Inflammatory macrophage (primary cell): Measurements from ENCODE around the gene EHBP1.

Source experiments
- DNase-seq, 2 donors: peaks; one replicate each; pipeline ENCODE4 v3.0.0-alpha.2; 2020 to 2022

EHBP1 gene

DNA sequence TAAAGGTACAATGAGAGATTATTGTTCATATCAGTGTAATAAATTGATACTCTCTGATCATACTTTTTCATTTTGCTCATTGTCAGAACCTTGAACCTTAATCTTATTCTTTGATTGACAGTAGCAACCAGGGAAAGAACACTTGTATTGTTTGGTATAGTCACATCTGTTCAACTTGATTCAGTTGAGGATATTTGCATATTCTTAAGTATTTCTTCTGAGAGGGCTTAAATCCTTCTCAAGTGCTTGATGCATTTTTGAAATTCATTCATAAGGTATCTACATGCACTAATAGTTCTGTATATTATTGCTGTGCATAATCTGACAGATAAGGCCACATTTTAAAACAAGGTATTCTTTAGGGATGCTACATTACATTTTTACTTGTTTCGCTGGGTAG lies 118.9 kb downstream of the EHBP1 start:
- DNase-seq = no peak

DNA sequence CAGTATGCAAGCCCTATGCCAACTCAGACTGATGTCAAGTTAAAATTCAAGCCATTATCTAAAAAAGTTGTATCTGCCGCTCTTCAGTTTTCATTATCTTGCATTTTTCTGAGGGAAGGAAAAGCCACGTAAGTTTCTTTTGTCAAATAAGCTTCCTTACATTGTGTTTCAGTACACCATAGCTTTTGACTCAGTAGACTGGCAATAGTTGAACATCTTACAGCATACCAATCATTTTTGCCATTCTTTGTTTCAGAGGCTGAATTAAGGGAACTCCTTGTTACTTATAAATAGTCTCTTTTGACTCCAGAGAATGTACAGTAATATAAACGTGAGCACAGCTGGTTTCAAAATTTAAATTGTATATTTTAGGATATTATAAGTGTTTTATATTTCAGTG lies 120.6 kb downstream of the EHBP1 start:
- DNase-seq = no peak

DNA sequence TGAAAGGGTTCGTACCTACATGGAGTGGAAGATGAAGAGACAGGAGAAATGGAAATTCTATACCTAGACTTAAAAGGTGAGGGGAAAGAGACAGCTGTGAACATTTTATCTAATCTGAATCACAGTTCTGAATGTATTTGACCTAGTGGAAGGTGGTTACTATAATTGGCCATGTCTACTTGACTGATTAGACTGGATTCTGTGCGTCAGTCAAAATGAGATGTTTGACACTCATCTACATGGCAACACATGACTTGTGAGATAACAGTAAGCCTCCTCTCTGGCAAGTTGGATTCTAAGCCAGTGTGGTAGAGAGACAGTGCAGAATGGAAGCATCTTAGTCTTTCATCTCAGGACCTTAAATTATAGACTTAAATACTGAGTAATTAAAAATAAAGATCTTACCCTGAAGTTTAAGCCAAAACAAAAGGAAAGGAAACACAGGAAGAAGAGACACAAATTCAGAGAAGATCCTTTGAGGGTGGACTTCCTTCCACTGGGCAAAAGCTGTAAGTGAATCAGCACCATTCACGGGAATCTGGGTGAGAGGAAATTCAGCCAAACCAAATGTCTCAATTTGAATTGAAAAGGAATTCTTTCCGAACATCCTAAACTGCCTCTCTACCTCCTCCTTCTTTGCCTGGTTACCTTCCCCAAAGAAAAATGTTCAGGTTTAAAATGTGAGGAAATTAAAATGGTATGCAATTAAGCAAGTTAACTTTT lies 121.6 kb downstream of the EHBP1 start:
- DNase-seq = no peak

DNA sequence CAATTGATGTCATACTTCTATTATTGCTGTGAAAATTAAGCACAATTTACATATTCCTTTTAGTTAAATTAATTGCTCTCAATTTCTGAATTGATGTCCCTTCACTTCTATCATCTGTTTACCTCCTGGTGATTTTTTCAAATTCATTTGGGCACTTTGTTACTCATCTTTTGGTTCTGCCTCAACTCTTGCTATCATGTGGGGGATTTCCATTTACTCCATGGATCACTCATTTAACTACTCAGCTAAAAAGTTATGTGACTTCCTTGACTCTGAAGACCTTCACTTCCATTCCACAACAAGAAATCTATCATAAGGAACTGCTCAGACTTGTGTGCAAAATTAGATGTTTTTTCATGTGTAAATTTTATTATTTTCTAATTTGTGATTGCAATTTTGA lies 126.2 kb downstream of the EHBP1 start:
- DNase-seq = no peak

DNA sequence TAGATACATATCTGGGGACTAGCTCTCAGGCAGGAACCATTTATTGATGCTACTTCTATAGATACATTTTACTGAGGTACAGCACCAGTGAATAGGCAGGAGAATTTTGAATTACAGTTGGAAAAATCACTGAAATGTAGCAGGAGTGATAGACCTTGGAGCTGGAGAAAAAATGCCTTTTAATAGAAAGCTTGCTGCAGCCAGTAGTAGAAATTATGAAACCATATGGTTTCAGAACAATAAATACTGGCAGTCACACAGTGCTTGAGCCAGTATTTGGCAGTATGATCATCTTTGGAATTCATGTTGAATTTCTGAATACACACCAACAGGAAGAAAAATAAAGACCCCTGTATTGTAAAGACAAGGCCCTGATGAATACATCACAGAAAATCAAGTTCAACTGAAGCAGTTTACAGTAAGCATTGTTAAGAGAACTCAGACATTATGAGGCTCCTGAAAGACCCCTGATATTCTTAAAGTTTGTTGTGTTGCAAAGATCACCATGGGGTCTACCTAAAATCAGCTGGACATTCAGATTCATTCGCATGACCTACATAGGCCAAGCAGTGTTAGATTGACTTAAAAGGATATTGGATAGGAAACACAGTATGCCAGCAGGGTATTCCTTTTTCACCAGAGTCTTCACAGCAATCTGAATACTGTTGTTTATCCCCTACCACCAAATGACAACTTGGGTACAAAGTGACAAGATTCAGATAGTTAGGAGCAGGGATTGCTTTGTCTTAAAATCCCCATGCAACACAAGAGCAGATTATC lies 139.0 kb downstream of the EHBP1 start:
- DNase-seq = no peak

DNA sequence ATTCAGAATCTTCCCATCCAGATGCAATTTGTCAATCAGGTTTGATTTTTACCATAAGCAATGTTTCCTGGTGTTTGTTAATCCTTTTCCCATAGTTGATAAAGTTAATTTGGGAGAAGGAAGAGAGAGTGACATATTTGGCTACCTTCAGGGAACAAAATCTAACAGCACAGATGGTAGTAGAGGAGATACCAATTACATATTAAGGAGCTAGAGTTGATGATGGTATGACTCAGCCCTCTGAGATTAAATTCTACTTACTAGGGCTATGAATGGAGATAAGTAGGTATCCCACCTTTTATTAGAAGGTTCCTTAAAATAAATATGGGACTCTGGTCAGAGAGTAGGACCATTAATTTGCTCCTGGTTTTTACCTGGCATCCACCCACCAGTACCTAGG lies 139.7 kb downstream of the EHBP1 start:
- DNase-seq = no peak

DNA sequence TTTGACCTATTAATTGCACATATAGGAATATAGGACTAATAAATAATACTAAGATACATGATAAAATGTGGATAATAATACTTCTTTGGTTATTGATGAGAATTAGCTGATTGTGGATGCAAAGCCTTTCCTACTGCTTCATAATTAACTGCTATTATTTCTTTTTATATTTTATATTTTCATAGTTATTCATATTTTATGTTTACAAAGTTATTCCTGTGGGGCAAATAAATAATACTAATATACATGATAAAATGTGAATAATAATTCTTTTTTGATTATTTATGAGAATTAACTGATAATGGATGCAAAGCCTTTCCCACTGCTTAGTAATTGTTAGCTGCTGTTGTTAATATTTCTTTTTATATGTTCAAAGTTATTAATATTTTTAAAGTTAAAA lies 146.7 kb downstream of the EHBP1 start:
- DNase-seq = no peak

DNA sequence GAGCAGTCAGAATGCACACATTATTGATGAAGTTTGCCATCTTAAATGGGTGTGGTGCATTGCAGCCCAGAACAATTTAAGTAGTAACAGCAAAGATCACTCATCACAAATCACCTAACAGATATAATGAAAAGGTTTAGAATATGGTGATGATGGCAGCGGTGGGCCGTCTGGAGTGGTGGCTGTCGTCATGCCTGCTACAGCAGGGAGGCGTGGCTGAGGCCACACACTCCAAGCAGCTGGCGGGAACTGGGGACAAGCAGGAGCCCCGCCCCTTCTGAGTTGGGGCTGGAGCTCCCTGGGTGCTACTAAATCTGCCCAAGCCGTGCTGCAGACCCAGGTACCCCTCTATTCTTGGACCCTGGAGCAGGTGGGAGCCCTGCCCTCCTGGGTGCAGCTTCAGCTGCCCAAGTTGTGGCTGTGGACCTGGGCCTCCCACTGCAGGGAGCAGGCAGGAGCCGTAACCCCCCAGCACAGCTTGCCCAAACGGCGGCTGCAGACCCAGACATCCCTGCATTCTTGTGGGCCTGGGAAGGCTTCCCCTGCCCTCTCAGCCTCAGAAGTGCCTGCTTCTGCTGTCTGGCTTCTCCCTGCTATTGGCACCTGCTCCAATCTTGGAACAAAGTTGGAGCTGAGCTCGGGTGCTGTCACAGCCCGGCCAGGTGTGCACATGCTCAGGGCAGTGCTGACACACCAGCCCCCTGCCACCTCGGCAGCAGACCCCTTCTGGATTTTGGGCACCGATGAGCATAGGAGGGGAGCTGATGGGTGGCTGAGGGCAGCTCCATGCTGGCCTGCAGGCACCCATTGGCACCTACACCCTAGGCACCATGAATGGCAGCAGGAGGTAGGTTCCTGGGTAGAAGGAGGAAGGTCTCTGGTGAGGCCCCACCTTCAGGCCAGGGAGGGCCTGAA lies 149.3 kb downstream of the EHBP1 start:
- DNase-seq = no peak

DNA sequence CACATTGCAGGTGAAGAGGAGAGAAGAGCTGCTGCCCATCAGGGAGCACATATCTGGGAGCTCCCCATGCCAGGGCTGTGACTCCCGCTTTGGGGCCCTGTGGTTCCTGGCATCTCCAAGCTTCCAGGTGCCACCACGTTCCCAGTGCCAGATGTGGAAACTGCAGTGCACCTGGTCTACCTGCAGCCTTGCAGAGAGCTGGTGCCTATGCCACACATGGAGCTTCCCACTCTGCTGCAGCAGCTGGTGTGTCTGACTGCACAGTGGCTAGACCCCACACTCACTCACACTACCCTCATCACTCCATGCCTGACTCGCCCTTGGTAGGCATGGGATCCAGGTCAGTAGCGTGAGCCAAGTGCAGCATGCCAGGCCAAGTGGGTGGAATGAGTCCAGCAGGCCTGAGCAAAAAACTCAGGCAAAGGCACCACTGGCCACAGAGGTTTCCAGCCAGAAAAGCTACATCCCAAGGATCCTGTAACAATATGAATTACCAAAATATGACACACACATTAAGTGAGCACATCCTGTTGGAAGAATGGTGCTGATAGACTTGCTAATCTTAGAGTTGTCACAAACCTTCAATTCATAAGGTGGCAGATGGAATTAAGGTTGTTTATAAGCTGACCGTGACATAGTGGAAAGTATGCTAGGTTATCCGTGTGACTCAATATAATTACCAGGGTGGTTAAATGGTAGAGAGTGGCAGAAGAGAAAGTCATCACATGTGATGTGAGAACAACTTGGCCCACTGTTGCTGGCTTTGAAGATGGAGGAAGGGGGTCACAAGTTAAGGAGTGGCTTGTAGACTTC lies 150.9 kb downstream of the EHBP1 start:
- no peak for DNase-seq

DNA sequence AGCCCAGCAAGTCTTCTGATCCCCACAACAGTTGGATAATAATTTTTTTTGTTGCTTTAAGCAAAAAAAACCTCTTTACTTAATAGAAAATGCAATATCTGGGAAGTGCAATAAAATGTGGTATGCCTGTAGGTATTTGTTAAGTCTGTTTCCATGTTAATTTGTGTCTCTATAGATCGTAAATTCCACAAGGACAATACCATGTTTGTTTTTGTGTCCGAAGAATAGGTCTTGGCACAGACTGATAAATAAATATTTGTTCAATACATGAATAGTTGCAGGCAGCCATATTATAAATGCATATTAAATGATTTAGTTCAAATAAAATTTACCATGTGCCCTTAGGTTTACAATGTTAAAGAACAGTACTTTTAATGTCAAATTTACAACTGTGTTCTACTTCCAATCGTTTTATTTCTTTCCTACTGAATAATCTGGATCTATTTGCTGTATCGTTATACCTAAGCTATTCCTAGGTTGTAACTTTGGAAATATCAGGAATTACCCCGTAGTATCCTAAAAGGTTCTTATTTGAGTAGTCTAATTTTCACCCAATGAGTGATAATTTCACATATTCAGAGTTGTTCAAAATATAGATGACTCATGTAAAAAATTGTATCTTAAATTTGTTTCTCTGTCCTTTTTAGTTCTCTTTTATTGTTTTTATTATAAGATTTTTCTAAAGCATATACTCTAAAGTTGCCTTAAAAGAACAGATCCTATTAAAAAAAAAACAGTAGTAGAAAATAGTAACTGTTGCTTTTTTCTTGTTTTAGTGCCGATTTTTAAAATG lies 151.8 kb downstream of the EHBP1 start:
- no peak for DNase-seq

DNA sequence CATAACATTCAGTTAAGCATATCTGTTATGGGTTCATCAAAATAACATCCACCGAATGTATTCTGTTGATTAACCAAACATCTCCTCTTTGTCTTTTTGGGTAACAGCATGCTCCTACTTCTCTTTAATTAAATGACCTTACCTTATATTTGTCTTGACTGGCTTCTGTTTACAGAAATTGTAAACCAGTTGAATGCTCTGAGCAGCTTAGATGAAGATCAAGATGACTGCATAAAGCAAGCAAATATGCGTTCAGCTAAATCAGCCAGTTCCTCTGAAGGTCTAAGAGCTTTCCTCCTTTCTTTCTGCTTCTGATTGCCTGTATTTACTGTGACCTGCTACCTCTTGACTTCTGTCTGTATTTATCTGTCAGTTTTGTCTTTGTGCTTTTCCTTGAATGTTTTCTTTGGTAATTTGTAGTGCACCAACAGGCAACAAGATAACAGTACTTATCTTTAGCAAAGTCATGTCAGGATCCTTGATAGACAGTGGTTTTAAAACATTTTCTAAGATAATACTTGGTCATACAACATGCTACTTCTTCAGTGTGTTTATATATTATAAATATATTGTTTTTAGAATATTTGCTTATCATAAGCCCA lies 152.8 kb downstream of the EHBP1 start:
- no peak for DNase-seq

DNA sequence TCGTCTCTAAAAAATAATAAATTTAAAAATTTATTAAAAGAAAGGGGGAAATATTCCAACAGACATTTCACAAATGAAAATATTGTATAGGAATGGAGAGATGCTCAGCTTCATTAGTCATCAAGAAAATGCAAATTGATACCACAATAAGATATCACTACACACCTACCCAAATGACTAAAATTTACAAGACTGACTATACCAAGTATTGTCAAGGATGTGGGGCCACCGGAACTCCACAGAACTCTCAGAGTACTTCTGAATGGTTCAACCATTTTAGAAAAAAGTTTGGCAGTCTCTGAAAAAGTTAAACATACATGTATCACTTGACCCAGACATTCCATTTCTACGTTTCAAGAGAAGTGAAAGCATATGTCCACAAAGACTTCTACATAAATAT lies 163.4 kb downstream of the EHBP1 start:
- no peak for DNase-seq

DNA sequence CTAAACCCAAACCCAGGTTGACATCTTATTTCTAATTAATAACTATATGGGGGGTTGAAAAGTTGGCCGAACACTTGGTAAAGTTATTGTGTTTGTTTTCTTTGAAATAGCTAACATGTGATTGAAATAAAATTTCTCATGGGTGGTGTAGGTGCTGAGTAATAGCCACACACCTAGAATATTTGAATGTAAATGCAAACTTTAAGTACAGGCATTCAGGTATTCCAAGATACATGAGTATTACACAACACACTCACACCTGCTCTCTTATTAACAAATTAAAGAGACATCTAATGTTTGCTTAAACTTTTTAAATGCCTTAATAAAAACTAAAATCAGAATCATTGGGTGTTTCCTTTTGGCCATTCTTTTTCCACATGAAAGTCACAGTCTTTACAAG lies 165.5 kb downstream of the EHBP1 start:
- no peak for DNase-seq

DNA sequence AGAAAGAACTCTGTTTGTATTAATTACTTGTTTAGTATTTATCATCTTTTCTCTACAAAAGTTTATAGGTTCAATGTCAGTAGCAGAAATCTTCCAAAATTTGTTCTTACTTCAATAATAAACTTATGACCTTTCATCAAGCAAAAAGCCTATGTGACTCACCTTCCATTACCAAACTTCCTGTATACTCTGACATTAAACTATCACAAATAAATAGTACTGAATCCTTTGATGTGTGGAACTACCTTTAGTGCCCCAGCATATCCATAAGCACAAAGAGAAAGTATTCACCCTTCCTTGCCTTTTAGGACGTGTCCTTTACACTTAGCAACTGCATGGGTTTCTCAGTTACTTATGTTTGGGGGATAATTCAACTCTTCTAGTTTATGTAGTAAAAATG lies 166.0 kb downstream of the EHBP1 start:
- no peak for DNase-seq

DNA sequence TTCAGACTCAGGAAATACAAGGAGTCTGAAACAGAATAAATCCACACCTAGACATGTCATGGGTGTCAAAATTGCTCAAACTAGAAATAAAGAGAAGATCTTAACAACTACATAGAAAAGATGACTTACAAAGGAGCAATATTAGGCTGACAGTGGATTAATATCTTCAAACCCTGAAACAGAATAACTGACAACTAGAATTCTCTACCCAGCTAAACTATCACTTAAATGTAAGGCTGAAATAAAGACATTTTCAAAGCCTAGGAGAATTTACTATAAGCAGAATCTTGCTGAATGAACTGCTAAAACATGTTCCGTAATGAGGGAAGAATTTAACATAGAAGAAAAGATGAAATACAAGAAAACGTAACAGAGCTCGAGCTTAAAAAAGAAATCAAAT lies 168.1 kb downstream of the EHBP1 start:
- no peak for DNase-seq

DNA sequence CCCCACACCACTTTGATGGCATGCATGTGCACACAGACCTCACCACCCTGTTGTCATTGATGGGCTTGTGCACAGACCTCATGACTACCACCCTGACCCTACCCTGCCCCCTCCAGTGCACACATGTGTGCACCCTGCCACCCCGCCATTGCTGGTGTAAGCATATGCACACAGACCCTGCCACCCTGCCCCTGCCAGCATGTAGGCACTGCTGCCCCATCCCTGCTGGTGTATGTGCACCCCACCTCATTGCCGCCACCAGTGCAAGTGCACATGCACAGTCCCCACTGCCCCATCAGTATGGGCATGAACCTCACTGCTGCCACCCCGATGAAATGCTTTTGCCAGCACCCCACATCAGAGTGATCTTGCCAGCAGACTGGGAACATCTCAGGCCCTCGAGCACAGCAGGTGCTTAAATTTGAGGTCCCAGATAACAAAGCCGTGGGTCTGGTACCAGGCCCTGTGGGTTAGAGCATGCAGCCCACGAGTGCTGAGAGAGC lies 169.4 kb downstream of the EHBP1 start:
- DNase-seq = no peak

DNA sequence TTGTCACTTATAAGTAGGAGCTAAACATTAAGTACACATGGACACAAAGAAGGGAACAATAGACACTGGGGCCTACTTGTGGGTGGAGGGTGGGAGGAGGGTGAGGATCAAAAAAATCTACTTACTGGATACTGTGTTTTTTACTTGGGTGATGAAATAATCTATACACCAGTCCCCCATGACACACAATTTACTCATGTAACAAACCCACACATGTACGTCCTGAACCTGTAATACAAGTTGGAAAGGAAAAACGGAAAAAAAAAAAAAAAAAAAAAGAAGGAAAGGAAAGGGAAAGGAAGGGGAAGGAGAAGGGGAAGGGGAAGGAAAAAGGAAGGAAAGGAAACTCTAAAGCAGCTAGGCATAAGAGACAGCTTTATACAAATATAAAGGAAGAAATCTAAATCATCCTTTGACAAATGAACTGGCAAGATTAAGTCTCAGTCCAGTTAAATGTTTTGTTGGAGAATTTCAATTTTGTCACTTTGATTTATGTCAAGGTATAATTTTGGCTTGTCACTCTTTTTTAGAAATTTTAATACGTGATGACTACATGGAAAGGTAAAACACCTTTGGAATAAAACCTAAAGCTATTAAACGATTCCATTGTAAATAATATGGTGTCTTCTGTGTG lies 175.8 kb downstream of the EHBP1 start:
- no peak for DNase-seq

DNA sequence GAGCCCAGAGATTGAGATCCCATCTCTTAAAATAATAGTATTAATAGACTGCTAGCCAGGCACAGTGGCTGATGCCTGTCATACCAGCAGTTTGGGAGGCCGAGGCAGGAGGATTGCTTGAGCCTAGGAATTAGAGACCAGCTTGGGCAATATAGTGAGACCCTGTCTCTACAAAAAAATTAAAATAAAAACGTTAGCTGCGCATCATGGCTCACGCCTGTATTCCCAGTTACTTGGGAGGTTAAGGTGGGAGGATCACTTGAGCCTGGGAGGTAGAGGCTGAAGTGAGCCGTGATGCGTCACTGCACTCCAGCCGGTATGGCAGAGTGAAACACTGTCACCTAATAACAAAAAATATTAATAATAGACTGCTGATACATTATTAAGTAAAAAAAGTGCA lies 178.1 kb downstream of the EHBP1 start:
- no peak for DNase-seq

DNA sequence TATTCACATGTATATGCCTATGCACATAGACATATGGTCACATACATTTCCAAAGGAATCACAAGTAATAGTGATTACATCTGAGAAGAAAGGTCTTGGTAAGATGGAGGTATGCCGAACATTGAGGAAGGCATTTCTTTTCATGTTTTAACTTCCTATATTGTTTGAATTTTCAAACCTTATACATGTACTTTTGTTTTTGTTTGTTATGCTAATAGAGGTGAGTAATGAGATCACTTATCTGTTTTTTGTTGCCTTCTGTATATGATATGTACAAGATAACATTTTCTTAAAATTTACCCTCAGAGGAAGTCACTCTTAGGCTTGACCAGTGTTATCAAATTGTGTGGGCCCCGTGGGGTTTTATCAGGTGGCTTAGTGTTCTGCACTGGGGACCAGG lies 178.6 kb downstream of the EHBP1 start:
- no peak for DNase-seq

DNA sequence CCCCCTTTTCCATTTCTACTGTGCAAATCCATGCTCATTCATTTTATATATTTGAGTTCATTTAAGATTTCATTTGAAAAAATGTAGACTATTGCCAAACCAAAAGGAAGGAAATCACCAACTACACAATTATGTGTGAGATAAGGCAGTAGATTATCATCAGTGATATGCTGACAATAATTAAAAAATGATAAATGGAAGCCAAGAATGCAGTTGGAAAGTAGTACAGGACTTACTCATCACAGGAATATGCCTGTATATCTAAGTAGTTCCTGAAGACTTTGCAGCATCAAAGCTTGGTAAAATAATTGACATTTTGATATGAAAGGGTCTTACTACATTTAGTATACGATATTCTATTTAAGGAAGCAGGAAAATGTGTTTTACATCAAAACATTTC lies 179.0 kb downstream of the EHBP1 start:
- DNase-seq = no peak
